ENCODE results near the gene ALG14. TPM values are rescaled to one million over a fixed set of nuclear protein-coding genes. Genes with fewer than 3 reads are reported as not detected.
"Not testable (repeated sequence)": the region's sequence is repeated elsewhere in the genome, so short reads cannot be mapped to it uniquely, and the experiment has no call there.

ALG14 gene
- total RNA-seq, 1 donor from 2014 or later: 2.9 TPM

DNA sequence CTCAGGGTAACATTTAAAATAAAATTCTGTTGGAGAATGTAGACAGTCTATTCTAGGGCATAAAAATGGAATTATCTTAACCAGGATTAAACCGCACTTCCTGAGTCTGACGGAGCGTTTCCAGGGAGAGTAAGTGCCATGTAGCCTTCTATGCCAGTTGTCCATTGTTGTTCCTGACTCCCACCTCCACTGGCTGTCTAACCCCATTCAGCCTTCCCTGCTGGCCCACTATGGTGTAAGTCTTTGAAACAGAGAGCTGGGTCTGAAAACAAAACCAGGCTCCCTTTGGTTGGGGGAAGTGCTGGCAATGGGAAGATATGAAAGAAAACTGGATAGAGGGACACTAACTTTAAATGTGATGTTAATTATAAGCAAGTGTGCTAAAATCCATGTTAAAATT lies 74.6 kb downstream of the ALG14 start:
- ATAC-seq (ENCODE audit: poor library complexity) (no peak), DNase-seq (no peak)
- intact Hi-C loops (cut with DNase I): no loop called here

DNA sequence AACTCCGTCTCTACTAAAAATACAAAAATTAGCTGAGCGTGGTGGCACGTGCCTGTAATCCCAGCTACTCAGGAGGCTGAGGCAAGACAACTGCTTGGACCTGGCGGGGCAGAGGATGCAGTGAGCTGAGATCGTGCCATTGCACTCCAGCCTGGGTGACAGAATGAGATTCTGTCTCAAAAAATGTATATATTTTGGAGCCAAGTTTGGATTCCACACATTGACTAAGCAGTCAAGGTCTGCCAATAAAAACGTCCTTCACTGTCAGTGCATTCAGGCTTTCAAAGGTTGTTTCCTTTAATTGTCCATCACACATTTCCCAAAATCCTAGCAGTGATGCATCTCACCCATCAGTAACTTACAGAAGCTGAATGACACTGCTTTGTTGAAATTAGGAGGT lies 77.2 kb downstream of the ALG14 start:
- DNase-seq; ATAC-seq (ENCODE audit: poor library complexity); intact Hi-C loops (cut with DNase I): not testable (repeated sequence)

DNA sequence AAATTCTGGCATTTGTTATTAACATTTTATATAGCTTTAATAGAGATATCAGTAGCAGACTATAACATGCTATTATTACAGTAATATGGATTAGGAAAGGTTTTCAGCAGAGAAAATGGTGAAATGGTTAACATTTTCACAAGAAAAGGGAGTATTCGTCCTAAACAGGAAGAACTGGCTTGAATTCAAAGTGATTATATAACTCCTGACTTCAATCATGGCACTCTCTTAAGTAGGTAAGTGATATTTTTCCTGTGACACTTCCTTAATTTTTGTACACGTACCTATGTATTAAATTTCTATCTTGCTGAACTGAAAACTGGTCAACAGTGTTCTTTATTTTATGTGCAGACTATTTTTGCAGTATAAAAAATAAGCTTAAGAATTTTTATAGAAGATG lies 77.9 kb downstream of the ALG14 start:
- DNase-seq (no peak), ATAC-seq (ENCODE audit: poor library complexity) (no peak)
- intact Hi-C loops (cut with DNase I): no loop called here

- intact Hi-C loops (cut with DNase I): no loop called here
- no peak for ATAC-seq (ENCODE audit: poor library complexity)
- DNase-seq: no peak
These were observed 78.7 kb downstream of the ALG14 start for GRCh38 chr1:94993931-94994645.

DNA sequence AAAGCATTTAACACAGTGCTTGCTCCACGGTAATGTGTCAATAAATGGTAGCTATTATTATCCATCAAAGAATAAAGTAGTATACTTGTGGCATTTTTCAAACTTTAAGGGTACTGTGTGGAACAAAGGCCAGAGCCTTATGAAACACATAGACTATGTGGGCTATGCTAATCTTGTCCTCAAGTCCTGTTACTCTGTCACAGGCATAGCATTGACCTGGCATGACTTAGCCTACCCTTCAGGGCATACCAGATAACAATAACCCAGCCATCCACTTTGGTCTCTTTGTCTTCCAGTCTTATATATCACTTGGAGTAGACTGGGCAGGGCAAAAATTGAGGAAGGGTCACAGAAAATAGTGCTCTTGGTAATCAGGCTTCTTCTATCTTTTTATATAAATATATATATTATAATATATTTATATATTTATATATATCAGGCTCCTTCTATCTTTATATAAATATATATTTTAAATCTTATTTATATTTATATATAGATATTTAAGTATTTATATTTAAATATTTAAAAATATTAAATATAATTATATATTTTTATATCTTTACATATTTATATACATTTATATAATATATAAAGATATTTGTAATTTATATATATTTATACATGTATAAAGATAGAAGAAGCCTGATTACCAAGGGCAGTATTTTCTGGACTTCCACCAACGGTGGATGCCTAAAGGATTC lies 79.7 kb downstream of the ALG14 start:
- ATAC-seq (ENCODE audit: poor library complexity) (peak; percentile 49), DNase-seq (no peak)
- intact Hi-C loops (cut with DNase I): no loop called here

GRCh38 chr1:94992161-94992560 lies 80.6 kb downstream of the ALG14 start:
- intact Hi-C loops (cut with DNase I): no loop called here
- ATAC-seq (ENCODE audit: poor library complexity) (no peak), DNase-seq (no peak)

- intact Hi-C loops (cut with DNase I): no loop called here
- no peak for ATAC-seq (ENCODE audit: poor library complexity)
- DNase-seq: no peak
These were observed 82.8 kb downstream of the ALG14 start for GRCh38 chr1:94989911-94990473.

DNA sequence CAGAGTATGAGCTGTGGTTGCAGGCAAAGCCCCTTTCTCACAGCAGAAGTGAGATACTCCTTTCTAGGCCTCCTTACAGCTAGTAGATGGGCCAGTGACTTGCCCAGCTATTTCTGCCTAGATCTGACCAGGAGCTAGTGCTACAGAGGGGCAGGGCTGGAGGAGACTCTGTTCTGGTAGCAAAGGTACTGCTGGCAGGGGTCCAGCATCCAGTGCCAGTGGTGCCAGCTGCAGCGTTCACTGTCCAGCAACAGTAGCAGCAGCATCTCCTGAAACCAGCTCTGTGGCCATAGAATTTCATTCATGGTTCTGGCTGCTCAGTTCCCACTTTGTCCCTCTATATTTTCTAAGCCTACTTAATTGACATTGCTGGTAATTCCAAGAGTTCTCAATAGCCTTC lies 83.4 kb downstream of the ALG14 start:
- intact Hi-C loops (cut with DNase I): no loop called here
- peak; percentile 64 for DNase-seq
- ATAC-seq (ENCODE audit: poor library complexity): peak; percentile 54

DNA sequence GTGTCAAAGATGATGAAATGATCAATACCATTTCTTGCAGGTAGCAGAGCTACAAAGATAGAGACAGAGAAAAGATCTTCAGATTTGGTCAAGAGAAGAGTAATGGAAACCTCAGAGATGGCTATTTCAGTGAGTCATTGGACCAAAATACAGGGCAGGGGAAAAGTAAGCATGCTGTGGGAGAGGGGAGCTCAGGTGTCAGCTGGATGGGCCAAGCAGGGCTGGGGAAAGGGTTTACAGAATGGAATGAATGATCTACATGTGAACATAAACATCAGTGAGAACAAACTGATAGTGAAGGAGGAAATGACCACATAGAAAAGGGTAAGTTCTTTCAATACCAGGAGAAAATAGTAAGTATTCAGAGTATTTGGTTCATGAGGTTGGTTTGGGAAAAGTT lies 84.4 kb downstream of the ALG14 start:
- intact Hi-C loops (cut with DNase I): no loop called here
- ATAC-seq (ENCODE audit: poor library complexity) (no peak), DNase-seq (no peak)

- no peak for DNase-seq
- no peak for ATAC-seq (ENCODE audit: poor library complexity)
- intact Hi-C loops (cut with DNase I): no loop called here
These were observed 86.0 kb downstream of the ALG14 start for GRCh38 chr1:94986783-94987182.

GRCh38 chr1:94983171-94983739 lies 89.5 kb downstream of the ALG14 start:
- no peak for DNase-seq
- intact Hi-C loops (cut with DNase I): no loop called here
- peak; percentile 76 for ATAC-seq (ENCODE audit: poor library complexity)

DNA sequence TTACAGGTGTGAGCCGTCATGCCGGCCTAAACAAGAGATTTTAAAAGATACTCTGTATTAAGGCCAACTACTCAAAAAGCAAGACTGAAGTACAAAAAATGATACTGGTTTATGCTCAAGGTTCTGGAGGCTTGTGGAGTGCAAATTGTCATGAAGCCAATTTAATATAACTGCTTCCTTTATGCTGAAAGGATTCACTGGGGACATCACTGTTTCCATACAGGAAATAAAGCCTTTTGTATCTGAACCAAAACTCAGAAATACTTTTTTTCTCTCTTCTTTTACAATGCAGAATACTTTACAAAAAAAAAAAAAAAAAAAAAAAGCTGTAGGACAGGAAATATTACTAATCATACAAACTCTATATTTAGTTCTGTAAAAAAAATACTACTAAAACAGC lies 90.4 kb downstream of the ALG14 start:
- ATAC-seq (ENCODE audit: poor library complexity) (no peak), DNase-seq (no peak)
- intact Hi-C loops (cut with DNase I): no loop called here

DNA sequence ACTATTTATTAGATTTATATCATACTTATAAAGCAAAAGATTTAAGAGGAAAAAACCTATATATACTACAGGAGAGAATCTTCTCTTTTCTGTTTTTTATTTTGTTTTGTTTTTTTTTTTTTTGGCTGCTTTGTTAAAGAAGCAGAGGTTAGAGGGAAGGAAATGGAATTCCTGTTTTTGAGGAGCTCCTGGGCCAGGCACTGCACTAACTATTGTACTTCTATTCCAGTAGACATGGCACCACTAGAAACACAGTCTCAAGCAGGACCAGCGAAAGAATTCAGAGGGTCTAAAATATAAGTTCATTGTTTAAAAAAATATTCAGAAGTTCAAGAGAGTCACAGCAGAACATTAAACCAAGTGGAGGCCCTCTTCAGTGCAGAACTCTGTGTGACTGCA lies 91.2 kb downstream of the ALG14 start:
- ATAC-seq (ENCODE audit: poor library complexity): no peak
- intact Hi-C loops (cut with DNase I): no loop called here
- no peak for DNase-seq

DNA sequence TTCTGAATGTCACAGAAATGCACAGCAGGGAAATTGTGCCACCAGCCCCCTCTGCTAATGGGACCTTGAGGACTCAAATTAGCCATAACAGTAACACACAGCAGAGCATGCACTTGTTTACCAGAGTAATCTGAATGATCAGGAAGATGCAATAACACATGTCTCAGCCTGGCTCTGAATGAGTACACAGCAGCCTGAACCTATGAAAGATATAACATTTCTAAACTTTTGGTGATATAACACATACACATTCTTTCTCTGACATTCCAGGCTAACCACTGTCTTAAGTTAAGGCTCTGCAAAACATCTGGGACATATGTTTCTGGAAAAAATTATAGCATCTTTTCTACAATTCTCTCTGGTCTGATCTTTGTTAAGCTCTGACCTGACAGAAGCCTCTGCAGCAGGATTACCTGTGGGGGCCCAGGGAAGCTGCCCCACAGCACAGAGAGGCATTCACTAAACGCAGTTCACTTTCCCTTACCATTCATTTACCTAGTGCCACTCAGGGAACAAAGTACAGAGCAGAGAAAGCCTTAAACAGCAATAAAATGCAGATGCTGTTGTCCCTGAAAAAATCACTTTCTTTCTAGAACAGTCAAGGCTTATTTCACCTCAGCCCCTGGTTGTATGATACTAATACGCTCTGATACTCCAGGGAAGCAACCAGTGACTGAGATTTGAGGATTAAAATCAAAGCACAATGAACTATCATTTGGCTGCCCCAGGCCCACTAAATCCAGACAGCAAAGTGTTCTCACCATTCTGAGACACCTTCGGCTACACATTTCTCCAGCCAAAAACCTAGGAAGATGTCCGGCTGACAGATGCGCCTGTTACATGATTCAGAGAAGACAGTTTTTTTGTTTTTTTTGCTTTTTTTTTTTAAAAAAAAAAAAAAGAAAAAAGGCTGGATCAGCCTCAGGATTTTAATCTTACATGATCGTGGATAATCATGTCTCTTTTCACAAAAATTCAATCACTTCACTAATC lies 91.9 kb downstream of the ALG14 start:
- DNase-seq: no peak
- ATAC-seq (ENCODE audit: poor library complexity): no peak
- intact Hi-C loops (cut with DNase I): no loop called here

DNA sequence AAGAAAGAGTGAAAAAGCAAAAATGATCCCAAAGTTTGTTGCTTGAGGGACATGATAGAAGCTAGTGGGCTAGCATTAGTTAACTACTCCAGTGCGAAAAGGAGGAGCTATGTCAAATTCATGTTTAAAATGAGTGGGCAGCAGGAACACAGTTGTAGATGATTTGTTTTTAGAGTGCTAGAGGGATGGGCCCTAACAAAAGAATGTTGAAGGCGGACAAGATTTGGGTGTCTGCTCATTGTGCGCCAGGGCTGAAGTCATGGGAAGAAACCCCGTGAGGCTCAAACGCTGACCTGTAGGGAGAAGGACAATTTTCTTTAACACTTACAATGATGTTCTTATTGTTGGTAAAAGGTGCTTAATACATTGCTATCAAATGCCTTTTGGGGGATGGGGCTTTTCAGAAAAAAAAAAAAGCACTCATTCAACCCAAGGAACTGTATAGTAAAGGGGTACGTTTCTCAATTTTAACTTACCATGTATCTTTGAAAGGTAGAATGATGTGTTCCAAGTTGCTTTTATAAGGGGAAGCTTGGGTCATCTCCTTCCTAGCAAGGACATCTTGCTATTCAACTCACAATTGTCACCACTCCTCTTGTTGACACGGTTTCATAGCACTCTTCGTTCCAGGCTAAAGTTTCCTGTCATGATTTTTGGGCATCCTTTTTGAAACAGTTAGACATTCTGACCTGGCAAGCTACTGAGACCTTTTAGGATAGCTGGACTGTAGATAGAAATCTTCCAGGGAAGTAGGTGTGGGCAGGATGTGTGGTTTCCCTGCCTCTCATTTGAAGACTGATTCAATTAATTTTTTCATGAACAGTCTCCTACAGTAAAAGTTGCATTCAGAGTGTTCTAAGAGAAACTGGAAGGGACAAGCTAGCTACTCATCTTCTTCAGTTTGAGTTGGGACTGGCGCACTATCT lies 92.8 kb downstream of the ALG14 start:
- intact Hi-C loops (cut with DNase I): no loop called here

DNA sequence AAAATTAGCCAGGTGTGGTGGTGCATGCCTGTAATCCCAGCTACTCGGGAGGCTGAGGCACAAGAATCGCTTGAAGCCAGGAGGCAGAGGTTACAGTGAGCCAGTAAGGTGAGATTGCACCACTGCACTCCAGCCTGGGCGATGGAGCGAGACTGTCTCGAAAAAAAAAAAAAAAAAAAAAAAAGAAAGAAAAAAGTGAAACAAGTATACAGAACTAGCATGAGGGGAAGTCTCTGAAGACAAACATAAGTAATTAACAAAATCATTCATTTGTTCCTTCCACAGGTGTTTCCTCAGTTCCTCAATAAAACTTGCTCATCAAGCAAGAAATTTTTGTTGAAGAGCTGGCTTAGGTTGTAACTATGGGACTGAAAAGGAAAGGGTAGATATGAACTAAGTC lies 93.6 kb downstream of the ALG14 start:
- intact Hi-C loops (cut with DNase I): no loop called here
- ATAC-seq (ENCODE audit: poor library complexity) (no peak), DNase-seq (no peak)

More for the DNA sequence above, 92.8 kb downstream of the ALG14 start:
- ATAC-seq (ENCODE audit: poor library complexity) (peak; percentile 35), DNase-seq (no peak)

DNA sequence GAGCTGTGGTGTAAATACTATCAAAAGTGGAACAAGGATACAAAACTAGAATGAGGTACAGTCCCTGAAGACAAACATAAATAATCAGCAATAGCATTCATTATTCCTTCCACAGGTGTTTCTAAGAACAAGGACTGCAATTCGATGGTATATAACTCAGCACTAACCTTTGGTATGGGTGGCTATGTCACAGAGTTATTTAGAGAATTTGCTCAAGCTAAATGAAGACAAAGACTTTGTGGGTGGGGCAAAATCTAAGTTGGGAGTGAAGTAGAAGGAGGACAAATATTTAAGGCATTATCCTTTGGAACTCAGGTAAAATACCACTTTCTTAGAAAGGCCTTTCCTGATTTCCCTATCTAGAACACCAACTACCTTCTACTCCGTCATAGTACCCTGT lies 94.3 kb downstream of the ALG14 start:
- DNase-seq (no peak), ATAC-seq (ENCODE audit: poor library complexity) (no peak)
- intact Hi-C loops (cut with DNase I): no loop called here

All from Right ventricle myocardium superior (tissue), 1 donor.